Parathyroid adenoma (tissue), 2 donors: ENCODE data around the gene NGF.

Experiments
- H2AFZ ChIP-seq: fragments of 300-600 bp; sonication (generic); one replicate; pipeline ENCODE4 v1.7.0; 2017; ENCODE audit warnings: antibody characterized with exemption, mild to moderate bottlenecking
- H3K27ac ChIP-seq: fragments of 300-600 bp; sonication (generic); one replicate; pipeline ENCODE4 v1.7.0; 2017
- H3K27me3 ChIP-seq: fragments of 300-600 bp; sonication (generic); one replicate; pipeline ENCODE4 v1.7.0; 2017; ENCODE audit warnings: low read length; ENCODE audit not compliant: control insufficient read depth, insufficient read depth
- H3K36me3 ChIP-seq: fragments of 300-600 bp; sonication (generic); one replicate; pipeline ENCODE4 v1.7.0; 2017; ENCODE audit warnings: low read length; ENCODE audit not compliant: control insufficient read depth, insufficient read depth
- H3K4me1 ChIP-seq: fragments of 300-600 bp; sonication (generic); one replicate; pipeline ENCODE4 v1.7.0; 2017; ENCODE audit warnings: control low read depth
- H3K4me2 ChIP-seq: fragments of 300-600 bp; sonication (generic); one replicate; pipeline ENCODE4 v1.7.0; 2017; ENCODE audit warnings: low read length
- H3K4me3 ChIP-seq: fragments of 300-600 bp; sonication (generic); one replicate; pipeline ENCODE4 v1.7.0; 2017; ENCODE audit warnings: low read depth, low read length
- H3K79me2 ChIP-seq: fragments of 300-600 bp; sonication (generic); one replicate; pipeline ENCODE4 v1.7.0; 2017; ENCODE audit warnings: control low read depth
- H3K9ac ChIP-seq: fragments of 300-600 bp; sonication (generic); one replicate; pipeline ENCODE4 v1.7.0; 2017; ENCODE audit warnings: mild to moderate bottlenecking
- H3K9me3 ChIP-seq: fragments of 300-600 bp; sonication (generic); one replicate; pipeline ENCODE4 v1.7.0; 2017; ENCODE audit warnings: low read length; ENCODE audit not compliant: control insufficient read depth
- TF ChIP-seq, protein P1 (sequence below): fragments of 300-600 bp; sonication (generic); IDR thresholded peaks from one replicate; pipeline ENCODE4 v1.7.0; 2017; ENCODE audit warnings: antibody characterized with exemption, mild to moderate bottlenecking
- donor health status: primary hyperparathyroidism.

Gene NGF

GRCh38 chr1:115295904-115296696, 41.9 kb downstream of the NGF start:
- Histone ChIP-seq H3K79me2 (no peaks in the 10 kb centered on the region), H3K9me3 (no peaks in the 10 kb centered on the region), H3K4me3 (no peak overlapping the region), H3K9ac (no peak overlapping the region), H3K27me3 (no peaks in the 10 kb centered on the region), H3K36me3 (no peaks in the 10 kb centered on the region), H3K4me2 (no peak overlapping the region), H3K4me1 (no peaks in the 10 kb centered on the region), H2AFZ (no peak overlapping the region), H3K27ac (no peak overlapping the region)
- TF ChIP-seq, protein P1, sequence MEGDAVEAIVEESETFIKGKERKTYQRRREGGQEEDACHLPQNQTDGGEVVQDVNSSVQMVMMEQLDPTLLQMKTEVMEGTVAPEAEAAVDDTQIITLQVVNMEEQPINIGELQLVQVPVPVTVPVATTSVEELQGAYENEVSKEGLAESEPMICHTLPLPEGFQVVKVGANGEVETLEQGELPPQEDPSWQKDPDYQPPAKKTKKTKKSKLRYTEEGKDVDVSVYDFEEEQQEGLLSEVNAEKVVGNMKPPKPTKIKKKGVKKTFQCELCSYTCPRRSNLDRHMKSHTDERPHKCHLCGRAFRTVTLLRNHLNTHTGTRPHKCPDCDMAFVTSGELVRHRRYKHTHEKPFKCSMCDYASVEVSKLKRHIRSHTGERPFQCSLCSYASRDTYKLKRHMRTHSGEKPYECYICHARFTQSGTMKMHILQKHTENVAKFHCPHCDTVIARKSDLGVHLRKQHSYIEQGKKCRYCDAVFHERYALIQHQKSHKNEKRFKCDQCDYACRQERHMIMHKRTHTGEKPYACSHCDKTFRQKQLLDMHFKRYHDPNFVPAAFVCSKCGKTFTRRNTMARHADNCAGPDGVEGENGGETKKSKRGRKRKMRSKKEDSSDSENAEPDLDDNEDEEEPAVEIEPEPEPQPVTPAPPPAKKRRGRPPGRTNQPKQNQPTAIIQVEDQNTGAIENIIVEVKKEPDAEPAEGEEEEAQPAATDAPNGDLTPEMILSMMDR: no peak

DNA sequence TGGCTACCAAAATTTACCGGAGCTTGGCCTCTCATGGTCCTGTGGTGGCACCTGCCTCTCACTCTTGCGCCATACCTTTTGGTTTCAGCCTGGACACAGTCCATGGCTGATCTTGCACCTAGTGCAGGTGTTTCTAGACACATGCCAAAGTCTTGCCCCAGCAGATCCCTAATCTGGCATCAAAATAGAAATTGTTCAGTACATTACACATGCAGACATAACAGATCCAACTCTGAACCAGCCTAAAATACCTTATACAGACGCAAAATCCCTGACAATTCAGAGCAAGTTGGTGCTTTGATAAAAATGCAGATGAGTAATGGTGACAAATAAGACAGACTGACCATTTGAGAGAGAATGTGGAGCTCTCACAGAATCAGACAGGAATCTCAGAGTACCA, 44.1 kb downstream of the NGF start:
- H2AFZ ChIP-seq: no peak overlapping the region
- no peak overlapping the region for H3K4me3 ChIP-seq
- H3K36me3 ChIP-seq: no peaks in the 10 kb centered on the region
- no peaks in the 10 kb centered on the region for H3K9me3 ChIP-seq
- H3K9ac ChIP-seq: no peak overlapping the region
- H3K4me1 ChIP-seq: no peaks in the 10 kb centered on the region
- TF ChIP-seq, protein P1: no peak
- no peaks in the 10 kb centered on the region for H3K79me2 ChIP-seq
- H3K27ac ChIP-seq: no peak overlapping the region
- H3K27me3 ChIP-seq: no peaks in the 10 kb centered on the region
- no peak overlapping the region for H3K4me2 ChIP-seq

DNA sequence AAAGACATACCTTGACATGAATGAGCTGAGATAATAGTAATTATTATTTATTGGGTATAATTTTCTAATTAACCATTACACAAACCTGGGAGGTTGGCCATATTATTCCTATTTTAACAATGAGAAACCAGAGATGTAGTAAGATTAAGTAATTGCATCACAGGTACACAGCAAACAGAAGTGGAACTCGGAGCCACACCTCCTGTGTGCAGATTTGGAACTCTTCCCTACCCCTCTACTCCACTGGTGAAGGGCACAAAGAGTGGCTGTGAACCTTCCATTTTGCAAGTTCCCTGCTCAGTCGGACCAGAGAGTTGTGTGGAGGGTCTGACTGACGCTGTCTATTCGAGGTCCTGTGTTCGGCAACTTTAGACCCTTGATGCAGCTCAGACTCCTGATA, 45.0 kb downstream of the NGF start:
- H3K79me2 ChIP-seq: no peaks in the 10 kb centered on the region
- H3K27ac ChIP-seq: no peak overlapping the region
- H3K27me3 ChIP-seq: no peaks in the 10 kb centered on the region
- H2AFZ ChIP-seq: no peak overlapping the region
- no peaks in the 10 kb centered on the region for H3K4me1 ChIP-seq
- H3K4me3 ChIP-seq: no peak overlapping the region
- H3K36me3 ChIP-seq: no peaks in the 10 kb centered on the region
- no peak overlapping the region for H3K4me2 ChIP-seq
- H3K9ac ChIP-seq: no peak overlapping the region
- TF ChIP-seq, protein P1: no peak
- H3K9me3 ChIP-seq: no peaks in the 10 kb centered on the region

- no peak overlapping the region for H3K9ac ChIP-seq
- H3K4me1 ChIP-seq: no peaks in the 10 kb centered on the region
- H3K79me2 ChIP-seq: no peaks in the 10 kb centered on the region
- no peak overlapping the region for H3K4me3 ChIP-seq
- H3K27ac ChIP-seq: no peak overlapping the region
- no peak overlapping the region for H2AFZ ChIP-seq
- no peaks in the 10 kb centered on the region for H3K27me3 ChIP-seq
- H3K4me2 ChIP-seq: no peak overlapping the region
- H3K36me3 ChIP-seq: no peaks in the 10 kb centered on the region
- TF ChIP-seq, protein P1: no peak
- H3K9me3 ChIP-seq: no peaks in the 10 kb centered on the region
Measured at GRCh38 chr1:115291741-115292140, 46.3 kb downstream of the NGF start.

DNA sequence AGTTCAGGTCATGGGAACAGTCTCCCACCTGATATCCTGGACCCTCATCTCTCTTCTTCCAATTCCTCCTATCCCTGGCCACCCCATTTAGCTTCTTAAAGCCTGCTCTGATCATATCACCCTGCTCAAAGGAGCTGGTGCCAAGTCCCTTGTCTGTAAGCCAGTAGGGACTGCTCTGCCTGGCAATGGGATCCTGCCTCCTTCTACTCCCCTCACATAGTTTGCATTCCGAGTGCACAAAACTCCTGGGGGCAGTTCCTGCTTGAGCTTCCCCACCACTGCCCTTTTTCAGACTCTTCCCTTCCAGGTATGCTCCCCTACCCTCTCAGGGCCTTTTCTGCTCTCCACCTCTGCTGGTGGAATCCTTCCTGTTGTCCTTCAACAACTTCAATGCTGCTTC, 48.1 kb downstream of the NGF start:
- no peak overlapping the region for H3K9ac ChIP-seq
- TF ChIP-seq, protein P1: no peak
- no peaks in the 10 kb centered on the region for H3K4me1 ChIP-seq
- no peak overlapping the region for H2AFZ ChIP-seq
- no peaks in the 10 kb centered on the region for H3K36me3 ChIP-seq
- no peak overlapping the region for H3K4me3 ChIP-seq
- H3K27me3 ChIP-seq: no peaks in the 10 kb centered on the region
- H3K9me3 ChIP-seq: no peaks in the 10 kb centered on the region
- no peak overlapping the region for H3K27ac ChIP-seq
- H3K79me2 ChIP-seq: no peaks in the 10 kb centered on the region
- no peak overlapping the region for H3K4me2 ChIP-seq
